ENCODE data around the gene ALCAM. TPM values are rescaled to one million over a fixed set of nuclear protein-coding genes. Genes with fewer than 3 reads are reported as not detected.

Gene ALCAM
- total RNA-seq, 3 donors from 2014 or later = 12.6 to 23.7 (median 14.8) TPM

DNA sequence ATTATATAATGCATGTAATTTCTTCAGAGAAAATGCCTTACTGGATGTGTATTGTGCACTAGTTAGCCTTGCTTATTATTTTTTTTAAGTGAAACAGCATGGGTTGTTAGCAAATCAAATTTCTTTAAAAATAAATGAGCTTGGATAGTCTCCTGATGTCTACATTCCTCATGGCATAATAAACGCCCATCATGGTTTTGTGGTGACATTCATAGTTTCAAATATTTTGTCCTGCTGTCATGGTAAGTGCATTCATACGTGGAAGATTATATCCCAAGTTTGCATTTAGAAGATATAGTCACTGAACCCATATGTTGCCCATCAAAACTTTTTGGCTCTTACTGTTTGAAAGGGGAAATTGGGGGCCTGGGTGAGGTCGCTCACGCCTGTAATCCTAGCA lies 130.7 kb downstream of the ALCAM start:
- ATAC-seq (no peak), DNase-seq (no peak)
- no peaks in the 10 kb centered on the region for H3K9me3 ChIP-seq
- H3K4me1 ChIP-seq (ENCODE audit: low read depth) = no peaks in the 10 kb centered on the region
- H3K36me3 ChIP-seq (ENCODE audit: low read depth) = no peaks in the 10 kb centered on the region
- no peak overlapping the region for H3K4me3 ChIP-seq
- TF ChIP-seq CTCF (IDR thresholded peaks at IDR 0.05) = no peak
- intact Hi-C loops (cut with DNase I, micrococcal nuclease) = no loop called here

DNA sequence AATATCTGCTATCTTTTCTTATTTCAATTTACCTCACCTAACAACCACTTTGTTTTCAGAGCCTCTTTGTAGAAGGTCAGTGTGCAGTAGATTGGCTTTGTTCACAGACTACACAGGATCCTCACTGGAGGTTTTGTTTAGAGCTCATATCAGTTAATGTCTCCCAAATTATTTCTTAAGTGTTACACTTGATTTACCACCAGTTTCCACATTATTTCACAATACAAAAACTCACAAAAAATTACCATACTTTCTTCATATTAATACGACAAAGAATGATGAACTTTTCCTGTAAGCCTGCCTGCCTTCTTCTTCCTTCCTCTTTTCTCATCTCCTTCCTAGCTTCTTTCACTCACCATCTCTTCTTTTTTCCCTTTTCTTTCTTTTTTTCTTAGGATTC lies 133.3 kb downstream of the ALCAM start:
- TF ChIP-seq CTCF (IDR thresholded peaks at IDR 0.05) = no peak
- Histone ChIP-seq H3K36me3 (ENCODE audit: low read depth) (no peaks in the 10 kb centered on the region), H3K9me3 (no peaks in the 10 kb centered on the region), H3K4me3 (no peak overlapping the region), H3K4me1 (ENCODE audit: low read depth) (no peaks in the 10 kb centered on the region)
- intact Hi-C loops (cut with DNase I, micrococcal nuclease) = no loop called here
- no peak for ATAC-seq
- no peak for DNase-seq

DNA sequence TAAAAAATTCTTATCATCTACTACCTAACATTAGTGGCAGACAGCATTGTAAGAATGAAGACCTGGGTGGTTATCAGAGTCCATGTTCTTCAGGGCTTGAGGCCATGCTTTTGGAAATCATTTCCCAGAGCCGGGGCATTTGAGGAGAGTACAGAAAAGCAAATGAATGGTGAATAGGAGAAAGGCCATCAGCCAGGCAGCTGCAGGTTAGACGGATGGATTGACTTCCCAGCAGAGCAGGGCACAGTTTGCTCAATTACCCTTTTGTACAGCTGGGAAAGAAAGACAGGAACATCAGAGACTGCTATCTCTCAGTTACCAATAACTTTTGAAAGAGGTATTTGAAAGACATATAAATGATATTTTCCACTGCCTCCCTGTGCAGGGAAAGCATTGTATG lies 135.6 kb downstream of the ALCAM start:
- TF ChIP-seq CTCF (IDR thresholded peaks at IDR 0.05) = no peak
- Histone ChIP-seq H3K4me3 (no peak overlapping the region), H3K36me3 (ENCODE audit: low read depth) (no peaks in the 10 kb centered on the region), H3K4me1 (ENCODE audit: low read depth) (no peaks in the 10 kb centered on the region), H3K9me3 (no peaks in the 10 kb centered on the region)
- ATAC-seq = no peak
- no peak for DNase-seq
- intact Hi-C loops (cut with DNase I, micrococcal nuclease) = no loop called here

DNA sequence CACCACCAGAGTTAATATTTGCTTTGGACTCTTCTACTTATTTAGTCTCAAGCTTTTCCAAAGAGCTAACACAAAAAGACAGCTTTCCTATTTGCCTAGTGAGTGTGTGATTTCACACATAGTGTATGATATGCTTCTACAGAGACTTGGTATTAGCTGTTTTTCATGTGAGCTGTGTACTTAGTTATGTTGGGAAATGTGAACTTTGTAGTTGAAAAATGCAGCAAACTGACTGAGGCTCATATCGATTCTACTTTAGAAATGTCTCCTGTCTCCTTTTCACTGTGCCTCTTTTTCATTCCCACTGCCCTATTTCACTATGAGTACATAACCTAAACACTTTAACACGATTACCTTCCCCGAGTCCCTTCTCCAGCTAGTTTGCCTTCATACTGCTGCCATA lies 136.5 kb downstream of the ALCAM start:
- no peak for TF ChIP-seq CTCF (IDR thresholded peaks at IDR 0.05)
- no peaks in the 10 kb centered on the region for H3K4me1 ChIP-seq (ENCODE audit: low read depth)
- DNase-seq (no peak), ATAC-seq (no peak)
- intact Hi-C loops (cut with DNase I, micrococcal nuclease) = no loop called here
- H3K9me3 ChIP-seq = no peaks in the 10 kb centered on the region
- no peak overlapping the region for H3K4me3 ChIP-seq
- H3K36me3 ChIP-seq (ENCODE audit: low read depth) = no peaks in the 10 kb centered on the region

DNA sequence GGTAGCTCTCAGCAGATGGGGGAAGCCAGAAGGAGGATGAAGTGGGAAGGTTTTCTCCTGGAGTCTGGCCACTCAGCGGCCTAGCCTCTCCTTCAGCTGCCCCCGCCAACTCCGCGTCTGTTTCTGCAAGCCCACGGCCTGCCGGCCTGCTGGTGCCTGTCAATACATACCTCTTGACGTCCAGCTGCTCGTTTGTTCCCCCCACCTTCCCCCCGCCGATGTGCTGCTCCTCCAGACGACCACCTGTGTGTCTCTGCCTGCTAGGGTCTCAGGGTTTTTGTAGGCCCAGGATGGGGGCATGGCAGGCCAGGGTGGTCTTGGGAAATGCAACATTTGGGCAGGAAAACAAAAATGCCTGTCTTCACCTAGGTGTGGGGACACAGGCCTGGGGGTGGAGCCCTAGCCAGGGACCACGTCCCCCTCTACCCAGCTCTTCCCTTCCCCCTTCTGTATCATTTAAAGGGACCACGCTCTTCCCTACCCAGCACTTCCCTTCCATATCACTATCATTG lies 137.8 kb downstream of the ALCAM start:
- intact Hi-C loops (cut with DNase I, micrococcal nuclease) = no loop called here
- H3K36me3 ChIP-seq (ENCODE audit: low read depth) = no peaks in the 10 kb centered on the region
- ATAC-seq = no peak

More for the DNA sequence above, 137.8 kb downstream of the ALCAM start:
- no peak for DNase-seq
- no peak for TF ChIP-seq CTCF (IDR thresholded peaks at IDR 0.05)
- no peaks in the 10 kb centered on the region for H3K4me1 ChIP-seq (ENCODE audit: low read depth)
- H3K4me3 ChIP-seq = no peak overlapping the region
- no peaks in the 10 kb centered on the region for H3K9me3 ChIP-seq
